Thyroid gland (tissue), 4 donors: ENCODE results near the gene CCDC148. TPM values are rescaled to one million over a fixed set of nuclear protein-coding genes. Genes with fewer than 3 reads are reported as not detected.
"Not testable (repeated sequence)": the region's sequence is repeated elsewhere in the genome, so short reads cannot be mapped to it uniquely, and the experiment has no call there.

Experiments
- DNase-seq, 2 donors: peaks; one replicate each; pipeline ENCODE4 v3.0.0-alpha.2; 2019
- H3K27ac ChIP-seq, 3 donors: fragments of 200-600 bp; sonication (generic); 1 replicate in 2 of 3; 2 replicates in 1 of 3; pipeline ENCODE4 v1.5.1; 2016 to 2019; ENCODE audit warnings: mild to moderate bottlenecking in 1 of 3, moderate library complexity in 1 of 3
- H3K27me3 ChIP-seq: fragments of 200-600 bp; sonication (generic); one replicate; pipeline ENCODE4 v1.5.1; 2019
- H3K36me3 ChIP-seq, 2 donors: fragments of 200-600 bp; sonication (generic); one replicate each; pipeline ENCODE4 v1.5.1; 2016 to 2019
- H3K4me1 ChIP-seq, 2 donors: fragments of 200-600 bp; sonication (generic); one replicate each; pipeline ENCODE4 v1.5.1; 2017 to 2019
- H3K4me3 ChIP-seq, 3 donors: fragments of 200-600 bp; sonication (generic); replicated peaks in 1 of 3; 1 replicate in 2 of 3; 2 replicates in 1 of 3; pipeline ENCODE4 v1.5.1; 2016; ENCODE audit warnings: mild to moderate bottlenecking in 1 of 3
- H3K9me3 ChIP-seq: fragments of 200-600 bp; sonication (generic); one replicate; pipeline ENCODE4 v1.5.1; 2017
- CTCF ChIP-seq, 6 experiments: fragments of 200-600 bp in 3 of 6; fragments of 450-650 bp in 3 of 6; sonication (generic) in 3 of 6; IDR thresholded peaks; one replicate each; pipeline ENCODE4 v1.5.1; 2016 to 2019; ENCODE audit warnings: antibody characterized with exemption in 6 of 6, mild to moderate bottlenecking in 2 of 6, inconsistent platforms in 1 of 6, moderate library complexity in 1 of 6
- POLR2A ChIP-seq, 2 donors: fragments of 450-650 bp; IDR thresholded peaks; one replicate each; pipeline ENCODE4 v1.6.1; 2017; ENCODE audit warnings: antibody characterized with exemption in 2 of 2, mild to moderate bottlenecking in 2 of 2, moderate library complexity in 1 of 2
- WGBS, 2 donors: methylation state at CpG; one replicate each; pipeline ENCODE4 v1.1.5; 2017; 5-methylcytosine and 5-hydroxymethylcytosine counted together
- intact Hi-C: fragments of 100-400 bp; cut with DNase I; formaldehyde crosslinking; loops from one replicate; pipeline ENCODE4 v1.15.1; 2023
- total RNA-seq, 4 donors: library from RNA; depleted of rRNA; stranded (reverse); fragments of >200 nt; gene quantifications; one replicate each; pipeline ENCODE4 v1.2.3, GENCODE V29; 2016

Gene CCDC148
- total RNA-seq, 4 donors from 2014 or later: 4.6 to 10.7 (median 7.4) TPM

DNA sequence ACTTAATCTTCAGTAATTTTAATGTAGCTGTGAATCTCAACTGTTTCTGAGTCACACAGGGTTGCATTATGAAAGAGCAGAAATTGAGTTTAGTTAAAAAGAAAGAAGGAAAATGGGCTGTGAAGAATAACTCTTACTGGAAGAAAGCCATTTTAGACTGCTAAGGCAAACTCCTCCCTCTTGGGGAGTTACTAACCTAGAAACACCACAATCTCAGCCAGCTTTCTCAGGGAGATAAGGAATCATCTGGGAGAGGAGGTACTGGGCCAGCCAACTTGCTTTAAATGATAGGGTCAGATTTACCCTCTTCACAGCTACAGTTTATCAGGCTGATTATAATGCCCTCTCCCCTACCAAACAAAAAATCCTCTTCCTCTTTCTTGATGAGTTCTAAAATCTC, 119.5 kb downstream of the CCDC148 start:
- H3K4me1 ChIP-seq: no peaks in the 10 kb centered on the region
- intact Hi-C loops: no loop called here

DNA sequence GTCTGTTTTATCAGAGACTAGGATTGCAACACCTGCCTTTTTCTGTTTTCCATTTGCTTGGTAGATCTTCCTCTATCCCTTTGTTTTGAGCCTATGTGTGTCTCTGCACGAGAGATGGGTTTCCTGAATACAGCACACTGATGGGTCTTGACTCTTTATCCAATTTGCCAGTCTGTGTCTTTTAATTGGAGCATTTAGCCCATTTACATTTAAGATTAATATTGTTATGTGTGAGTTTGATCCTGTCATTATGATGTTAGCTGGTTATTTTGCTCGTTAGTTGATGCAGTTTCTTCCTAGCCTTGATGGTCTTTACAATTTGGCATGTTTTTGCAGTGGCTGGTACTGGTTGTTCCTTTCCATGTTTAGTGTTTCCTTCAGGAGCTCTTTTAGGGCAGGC, 124.8 kb downstream of the CCDC148 start:
- WGBS, 2 donors: 89 to 96% methylated on average over 2 of the region's 2 CpGs
- H3K4me3 ChIP-seq, H3K27ac ChIP-seq, H3K36me3 ChIP-seq, H3K27me3 ChIP-seq, DNase-seq, H3K4me1 ChIP-seq, intact Hi-C loops, H3K9me3 ChIP-seq: not testable (repeated sequence)

More for the DNA sequence above, 119.5 kb downstream of the CCDC148 start:
- TF ChIP-seq POLR2A (IDR thresholded peaks at IDR 0.05) (no peak), CTCF (IDR thresholded peaks at IDR 0.05) (no peak)
- Histone ChIP-seq H3K36me3 (no peaks in the 10 kb centered on the region), H3K27me3 (no peaks in the 10 kb centered on the region), H3K27ac (no peak overlapping the region), H3K9me3 (no peaks in the 10 kb centered on the region), H3K4me3 (no peak overlapping the region)
- no peak for DNase-seq

DNA sequence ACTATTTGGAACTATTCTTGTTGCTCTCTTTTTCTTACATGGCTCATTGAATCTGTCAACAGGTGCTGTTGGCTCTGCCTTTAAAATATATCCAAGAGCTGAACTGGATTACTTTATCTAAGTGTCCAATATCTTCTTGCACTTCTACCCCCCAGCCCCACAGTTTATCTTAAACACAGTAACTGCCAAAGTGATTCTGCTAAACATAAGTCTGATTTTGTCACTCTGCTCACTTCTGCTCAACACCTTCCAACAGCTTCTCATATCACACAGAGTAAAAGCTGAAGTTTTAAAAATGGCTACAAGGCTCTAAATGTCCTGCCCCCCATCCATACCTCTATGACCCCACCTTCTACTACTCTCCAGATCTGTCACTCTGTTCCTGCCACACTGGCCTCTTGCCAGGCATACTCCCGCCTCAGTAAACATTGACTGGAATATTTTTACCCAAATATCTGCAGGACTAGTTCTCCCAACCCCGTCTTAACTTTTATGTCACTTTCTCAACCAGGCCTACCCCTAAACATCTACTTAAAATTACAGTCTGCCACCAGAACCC, 130.7 kb downstream of the CCDC148 start:
- 76 to 77% methylated on average over 2 of the region's 2 CpGs for WGBS, 2 donors
- intact Hi-C loops: no loop called here
- no peaks in the 10 kb centered on the region for H3K27me3 ChIP-seq
- H3K9me3 ChIP-seq: no peaks in the 10 kb centered on the region
- H3K27ac ChIP-seq: no peak overlapping the region
- no peaks in the 10 kb centered on the region for H3K36me3 ChIP-seq
- no peaks in the 10 kb centered on the region for H3K4me1 ChIP-seq
- TF ChIP-seq POLR2A (IDR thresholded peaks at IDR 0.05) (no peak), CTCF (IDR thresholded peaks at IDR 0.05) (no peak)
- H3K4me3 ChIP-seq: no peak overlapping the region
- no peak for DNase-seq

GRCh38 chr2:158325031-158325781, 131.3 kb downstream of the CCDC148 start:
- Histone ChIP-seq H3K4me3 (no peak overlapping the region), H3K4me1 (no peaks in the 10 kb centered on the region), H3K27me3 (no peaks in the 10 kb centered on the region), H3K36me3 (no peaks in the 10 kb centered on the region), H3K27ac (no peak overlapping the region), H3K9me3 (no peaks in the 10 kb centered on the region)
- no peak for DNase-seq
- 94 to 95% methylated on average over 5 of the region's 5 CpGs for WGBS, 2 donors
- intact Hi-C loops: no loop called here
- TF ChIP-seq CTCF (IDR thresholded peaks at IDR 0.05) (no peak), POLR2A (IDR thresholded peaks at IDR 0.05) (no peak)

GRCh38 chr2:158323381-158323780, 133.2 kb downstream of the CCDC148 start:
- intact Hi-C loops: no loop called here
- TF ChIP-seq POLR2A (IDR thresholded peaks at IDR 0.05): no peak
- no peak for TF ChIP-seq CTCF (IDR thresholded peaks at IDR 0.05)
- Histone ChIP-seq H3K27ac (no peak overlapping the region), H3K27me3 (no peaks in the 10 kb centered on the region), H3K9me3 (no peaks in the 10 kb centered on the region), H3K36me3 (no peaks in the 10 kb centered on the region), H3K4me1 (no peaks in the 10 kb centered on the region), H3K4me3 (no peak overlapping the region)
- 96 to 97% methylated on average over 1 of the region's 1 CpG for WGBS, 2 donors
- DNase-seq: no peak
